Skin of body (tissue), 2 donors: ENCODE results near the gene AGAP1. TPM values are rescaled to one million over a fixed set of nuclear protein-coding genes. Genes with fewer than 3 reads are reported as not detected.

Source experiments
- DNase-seq: peaks from one replicate; lab custom pipeline; 2025; lab: John Stamatoyannopoulos, UW
- total RNA-seq: library from RNA; depleted of rRNA; stranded (reverse); fragments of >200 nt; gene quantifications from one replicate; pipeline ENCODE4 v1.2.3, GENCODE V29; 2014

AGAP1 gene
- total RNA-seq, 1 donor from 2014 or later, result 25.6 TPM

DNA sequence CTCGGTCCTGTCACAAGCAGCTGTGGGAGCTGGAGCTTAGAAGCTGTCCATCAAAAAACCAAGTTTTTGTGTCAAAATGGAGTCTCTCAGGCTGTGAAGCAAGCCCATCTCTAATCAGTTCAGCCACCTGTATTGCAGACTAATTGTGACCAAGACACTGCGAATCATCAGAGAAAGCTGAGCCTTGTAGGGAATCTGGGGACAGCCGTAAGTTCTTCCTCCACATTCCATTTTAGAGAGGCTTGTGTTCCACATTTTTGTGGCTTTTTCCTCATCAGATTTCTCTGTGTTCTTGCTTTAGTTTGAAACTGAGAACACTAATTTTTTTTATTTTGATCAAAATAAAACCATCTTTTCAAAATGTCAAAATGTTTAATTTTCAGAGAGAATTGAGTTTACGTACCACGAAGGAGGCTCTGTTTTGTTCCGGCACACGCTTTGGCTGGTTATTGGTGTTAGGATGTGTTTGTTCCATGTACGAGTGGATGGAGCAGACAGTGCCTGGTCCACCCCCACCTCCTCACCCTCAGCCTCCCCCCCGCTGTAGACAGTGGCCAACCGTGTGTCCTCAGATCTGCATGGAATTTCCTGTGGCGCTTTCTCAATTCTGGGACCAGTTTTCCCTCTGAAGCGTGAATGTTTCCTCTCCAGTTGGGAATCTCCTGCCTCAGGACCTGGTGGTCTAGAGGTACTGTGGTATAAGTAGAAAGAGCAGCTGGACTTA lies 140.8 kb downstream of the AGAP1 start:
- no peak for DNase-seq

DNA sequence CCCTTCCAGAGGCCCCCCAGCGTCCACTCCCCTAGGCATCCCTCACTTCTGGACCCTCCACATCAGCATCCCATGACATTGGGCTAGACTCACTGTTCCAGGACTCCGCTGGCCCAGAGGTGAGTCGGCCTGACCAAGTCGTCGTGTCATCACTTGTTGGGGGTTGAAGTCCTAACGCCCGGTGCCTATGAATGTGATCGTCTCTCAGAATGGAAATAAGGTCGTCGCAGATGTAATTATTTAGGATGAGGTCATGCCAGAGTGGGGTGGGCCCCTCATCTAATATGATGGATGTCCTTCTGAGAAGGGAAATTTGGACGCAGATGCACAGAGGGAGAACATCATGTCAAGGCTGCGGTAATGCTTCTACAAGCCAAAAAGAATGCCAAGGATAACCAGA lies 142.7 kb downstream of the AGAP1 start:
- DNase-seq, result no peak

DNA sequence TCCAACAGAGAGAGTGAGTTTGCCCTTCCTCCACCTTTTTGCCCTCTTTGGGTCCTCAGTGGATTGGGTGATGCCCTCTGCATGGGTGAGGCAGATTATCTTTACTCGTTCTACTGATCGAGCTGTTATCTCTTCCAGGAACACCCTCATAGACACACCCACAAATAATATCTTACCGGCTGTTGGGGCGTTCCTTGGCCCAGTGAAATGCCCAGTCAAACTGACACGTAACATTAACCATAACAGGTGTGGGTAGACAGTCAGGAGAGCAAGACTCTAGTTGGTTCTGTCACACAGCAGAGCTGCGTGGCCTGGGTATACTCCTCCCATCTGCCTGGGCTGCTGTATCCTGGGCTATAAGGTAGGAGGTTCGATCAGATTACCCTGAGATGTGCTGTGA lies 144.1 kb downstream of the AGAP1 start:
- DNase-seq, result no peak

DNA sequence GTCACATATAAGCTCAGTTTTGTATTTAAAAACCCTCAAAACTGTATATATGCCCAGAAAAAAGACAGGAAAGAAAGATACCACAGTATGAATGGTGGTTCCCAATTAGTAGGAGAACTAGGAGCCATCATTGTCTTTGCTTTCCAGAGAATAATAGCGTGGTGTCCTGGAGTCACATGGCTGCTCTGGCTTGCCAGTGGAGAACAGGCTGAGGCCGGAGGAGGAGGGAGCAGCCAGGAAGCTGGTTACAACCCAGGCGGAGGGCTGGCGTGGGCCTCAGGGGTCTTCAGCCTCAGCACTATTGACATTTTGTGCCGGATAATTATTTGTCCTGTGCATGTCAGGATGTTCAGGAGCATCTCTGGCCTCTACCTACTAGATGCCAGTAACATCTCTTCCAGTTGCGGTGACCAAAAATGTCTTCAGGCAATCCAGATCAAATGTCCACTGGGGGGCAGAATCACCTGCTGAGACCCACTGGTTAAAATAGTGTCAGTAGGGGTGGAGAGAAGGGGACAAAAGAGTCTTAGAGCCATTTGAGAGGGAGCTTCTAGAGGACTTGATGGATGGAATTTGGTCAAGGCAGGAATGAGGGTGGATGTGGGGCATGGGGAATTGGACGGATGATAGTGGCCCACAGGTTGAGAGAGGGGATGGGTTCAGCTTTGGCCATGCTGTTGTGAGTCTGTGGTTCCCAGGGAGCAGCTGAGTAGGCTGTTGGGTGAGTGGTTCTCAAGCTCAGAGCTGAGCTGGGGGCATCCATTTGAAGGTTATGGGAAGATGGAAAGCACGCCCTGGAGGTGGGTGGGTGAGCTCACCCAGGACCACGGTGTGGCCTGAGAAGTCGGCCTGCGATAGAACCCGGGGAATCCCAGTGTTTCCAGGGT lies 144.9 kb downstream of the AGAP1 start:
- no peak for DNase-seq

DNA sequence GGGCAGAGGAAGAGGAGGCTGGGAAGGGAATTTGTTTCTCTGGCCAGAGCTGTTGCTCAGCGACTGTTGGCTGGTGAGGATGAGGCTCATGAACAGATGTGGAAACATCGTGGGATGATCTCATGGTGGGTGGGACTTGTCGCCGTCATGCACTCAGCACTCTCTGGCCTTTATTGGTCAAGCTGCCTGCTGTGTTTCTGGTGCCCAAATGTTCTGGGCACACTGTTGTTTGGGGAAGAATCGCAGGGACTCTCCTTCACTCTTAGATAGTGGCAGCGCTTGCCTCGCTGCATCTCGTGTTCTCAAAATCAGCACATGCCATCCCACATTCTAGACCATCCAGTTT lies 145.6 kb downstream of the AGAP1 start:
- peak; percentile 87 for DNase-seq

DNA sequence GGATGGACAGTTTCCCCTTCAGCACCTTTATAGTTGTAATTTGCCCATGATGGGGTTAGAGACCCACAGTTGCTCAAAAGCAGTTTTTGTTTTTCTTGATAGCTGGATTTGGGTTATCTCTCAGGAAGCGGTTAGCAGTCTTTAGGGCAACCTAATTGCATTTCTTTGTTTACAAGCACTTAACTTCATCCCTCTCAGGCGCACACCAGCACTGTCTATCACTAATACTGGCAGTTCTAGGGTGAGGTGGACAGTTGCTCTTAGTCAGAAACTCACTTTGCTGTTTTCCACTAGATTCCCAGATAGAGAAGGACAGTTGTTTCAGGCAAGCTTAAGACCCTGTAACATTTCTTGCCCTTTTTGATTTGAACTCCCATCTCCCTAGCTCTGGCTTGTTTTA lies 146.0 kb downstream of the AGAP1 start:
- DNase-seq, result no peak

DNA sequence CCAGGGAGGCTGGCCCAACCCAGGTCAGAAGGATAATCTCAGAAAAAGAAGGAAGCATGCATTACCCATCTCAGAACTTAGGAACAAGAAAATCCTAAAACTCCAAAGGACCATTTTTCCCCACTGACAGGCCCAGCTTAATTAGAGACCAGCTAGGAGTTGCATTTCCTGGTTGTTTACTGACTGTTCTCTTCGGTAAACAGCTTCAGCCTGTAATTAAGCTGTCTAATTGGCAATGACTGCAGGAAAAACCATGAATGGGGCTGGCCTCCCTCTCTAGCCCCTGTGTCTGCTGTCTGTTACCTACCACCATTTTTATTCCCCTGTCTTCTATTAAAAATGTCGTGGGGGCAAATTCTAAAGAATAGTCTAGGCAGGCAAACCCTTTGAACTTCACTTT lies 146.5 kb downstream of the AGAP1 start:
- DNase-seq, result no peak

DNA sequence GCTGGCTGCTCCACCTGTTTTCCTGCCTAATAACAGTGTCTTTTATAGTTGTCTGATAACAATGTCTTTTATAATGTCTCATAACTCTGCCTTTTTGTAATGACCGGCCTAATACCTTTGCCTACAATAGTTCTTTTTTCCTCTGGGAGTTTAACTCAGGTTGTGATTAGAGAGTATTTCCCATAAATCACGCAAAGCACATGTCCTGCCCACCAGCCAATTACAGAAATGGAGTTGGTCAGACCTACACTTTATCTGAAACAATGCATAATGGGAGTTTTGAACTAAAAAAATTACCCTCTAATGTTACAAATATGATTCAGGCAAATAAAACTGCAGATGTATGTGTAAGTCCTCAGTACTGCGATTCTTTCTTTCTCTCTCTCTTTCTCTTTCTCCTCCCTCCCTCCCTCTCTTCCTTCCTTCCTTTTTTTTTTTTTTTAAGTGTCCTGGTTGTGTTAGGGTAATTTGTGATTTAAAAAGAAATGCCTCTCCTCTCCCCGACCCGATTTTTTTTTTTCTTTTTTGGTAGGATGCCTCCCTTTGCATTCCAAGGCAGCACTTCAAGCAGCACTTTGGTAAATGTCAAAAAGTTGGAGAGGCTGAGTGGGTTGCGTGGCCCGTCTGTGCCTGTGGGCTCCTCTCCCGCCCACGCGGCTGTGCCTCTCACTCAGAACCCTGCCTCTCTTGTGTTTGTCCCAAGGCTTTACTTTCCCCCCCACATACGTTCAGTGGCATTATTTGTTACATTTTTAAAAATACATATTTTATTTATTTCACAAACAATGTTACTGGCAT lies 147.3 kb downstream of the AGAP1 start:
- peak; percentile 33 for DNase-seq

DNA sequence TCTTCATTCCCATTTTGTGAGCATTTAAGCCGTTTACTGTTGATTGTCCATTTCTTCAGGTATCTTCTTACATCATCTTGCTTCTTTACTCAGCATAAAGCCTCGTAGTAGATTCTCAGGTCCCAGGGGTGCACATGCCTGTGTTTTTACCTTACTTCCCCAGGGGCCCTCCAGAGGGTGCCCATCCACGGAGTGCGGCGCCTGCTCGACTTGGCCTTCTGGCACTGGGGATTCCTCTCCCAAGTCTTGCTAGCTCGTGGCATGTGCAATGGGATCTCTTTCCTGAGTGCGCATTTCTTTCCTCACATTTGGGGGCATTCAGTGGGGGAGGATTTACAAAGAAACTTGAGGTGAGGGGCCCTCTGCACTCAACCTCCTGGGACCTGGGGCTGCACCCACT lies 148.1 kb downstream of the AGAP1 start:
- DNase-seq, result no peak

DNA sequence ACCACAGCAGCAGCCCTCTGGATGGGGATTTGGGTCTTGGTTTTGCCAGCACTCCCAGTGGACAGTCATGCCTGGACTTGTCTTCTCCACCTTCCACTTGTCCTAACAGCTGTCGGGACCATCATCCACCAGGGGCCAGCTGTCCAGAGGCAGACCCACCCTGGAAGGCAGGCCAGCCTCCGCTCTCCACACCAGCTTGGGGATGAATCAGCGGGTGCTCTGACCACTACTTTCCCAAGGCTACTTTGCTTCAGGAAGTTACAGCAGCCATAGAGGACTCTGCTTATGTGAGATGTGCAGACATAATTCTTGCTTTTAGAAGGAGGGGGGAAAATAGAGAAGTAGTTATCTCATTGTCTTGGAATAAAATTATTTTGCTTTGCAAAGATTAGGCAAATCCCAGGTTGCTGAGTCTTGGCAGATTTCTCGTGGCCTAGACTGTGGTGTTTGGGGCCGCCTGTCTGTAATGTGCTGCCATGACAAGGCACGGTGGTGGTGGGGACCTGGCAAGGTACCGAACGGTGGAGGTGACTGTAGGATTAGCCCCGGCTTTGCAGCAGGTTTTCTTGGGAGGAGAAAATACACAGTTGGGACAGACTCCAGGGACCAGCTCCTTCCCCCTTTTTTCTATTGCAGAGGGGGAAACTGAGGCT lies 148.7 kb downstream of the AGAP1 start:
- DNase-seq, result peak; percentile 42

DNA sequence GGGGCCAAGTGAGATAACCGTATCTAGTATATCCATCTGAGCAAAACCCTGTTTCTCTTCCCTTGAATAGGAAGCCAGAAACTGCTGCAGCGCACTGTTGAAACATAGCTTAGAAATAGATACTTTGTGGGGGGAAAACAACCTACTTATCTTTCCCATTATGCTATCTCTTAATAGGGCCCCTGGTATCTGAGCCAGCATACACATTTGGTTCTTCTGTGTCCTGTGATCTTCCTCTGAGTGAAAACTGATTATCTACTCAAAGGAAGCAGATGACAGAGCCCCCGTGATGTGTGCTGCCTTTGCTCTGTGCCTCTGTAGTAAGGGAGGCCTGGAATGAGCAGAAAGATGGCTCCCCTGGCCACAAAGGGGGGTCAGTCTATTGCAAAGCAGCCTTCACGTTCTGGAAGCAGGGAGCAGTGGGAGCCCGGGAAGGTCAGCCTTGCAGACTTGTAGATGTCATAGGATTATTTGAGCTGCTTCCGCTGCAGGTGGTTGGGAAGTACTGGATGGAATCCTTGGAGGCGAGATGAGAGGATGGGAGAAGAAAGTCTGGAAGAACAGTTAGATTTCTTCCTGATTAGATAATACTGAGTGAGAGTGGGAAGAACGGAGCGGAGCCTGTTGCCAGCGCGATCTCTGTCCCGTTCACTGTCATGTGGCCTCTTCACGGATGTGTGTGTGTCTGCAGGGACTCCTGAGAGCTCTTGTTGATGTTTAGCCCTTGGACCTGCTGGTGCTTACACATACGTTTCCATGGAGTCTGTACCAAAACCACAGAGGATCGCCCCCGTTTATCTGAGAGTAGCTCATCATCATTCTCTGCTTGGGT lies 150.1 kb downstream of the AGAP1 start:
- DNase-seq, result peak; percentile 84

DNA sequence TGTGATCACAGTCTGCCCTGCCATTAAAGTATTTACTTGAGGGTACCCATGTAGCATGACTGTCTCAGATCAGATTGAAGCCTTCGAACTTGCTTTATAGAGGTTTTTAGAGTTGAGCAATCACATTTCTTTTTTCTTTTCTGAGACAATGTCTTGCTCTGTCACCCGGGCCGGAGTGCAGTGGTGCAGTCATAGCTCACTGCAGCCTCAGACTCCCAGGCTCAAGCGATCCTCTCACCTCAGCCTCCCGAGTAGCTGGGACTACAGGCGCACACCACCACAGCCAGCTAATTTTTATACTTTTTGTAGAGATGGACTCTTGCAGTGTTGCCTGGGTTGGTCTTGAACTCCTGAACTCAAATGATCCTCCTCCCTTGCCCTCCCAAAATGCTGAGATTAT lies 153.4 kb downstream of the AGAP1 start:
- no peak for DNase-seq

DNA sequence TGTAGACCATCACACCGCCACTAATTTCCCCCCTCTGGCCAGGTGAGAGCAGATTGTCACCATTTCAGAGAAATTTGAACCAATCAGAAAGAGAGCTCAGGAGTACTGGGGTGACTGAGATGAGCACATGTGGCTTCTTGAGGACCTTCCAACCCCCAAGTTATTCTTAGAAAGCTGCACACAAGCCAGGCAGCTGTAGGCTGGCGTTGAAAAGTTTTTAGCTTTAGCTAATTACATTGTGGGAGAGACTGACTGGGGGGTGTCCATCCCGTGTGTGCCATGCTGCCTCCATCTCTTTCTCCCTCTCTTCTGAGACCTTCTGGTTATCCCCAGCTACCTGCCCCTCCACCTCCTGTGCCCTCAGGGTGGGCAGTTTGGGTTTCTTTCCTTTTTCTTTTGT lies 154.0 kb downstream of the AGAP1 start:
- DNase-seq, result peak; percentile 40

DNA sequence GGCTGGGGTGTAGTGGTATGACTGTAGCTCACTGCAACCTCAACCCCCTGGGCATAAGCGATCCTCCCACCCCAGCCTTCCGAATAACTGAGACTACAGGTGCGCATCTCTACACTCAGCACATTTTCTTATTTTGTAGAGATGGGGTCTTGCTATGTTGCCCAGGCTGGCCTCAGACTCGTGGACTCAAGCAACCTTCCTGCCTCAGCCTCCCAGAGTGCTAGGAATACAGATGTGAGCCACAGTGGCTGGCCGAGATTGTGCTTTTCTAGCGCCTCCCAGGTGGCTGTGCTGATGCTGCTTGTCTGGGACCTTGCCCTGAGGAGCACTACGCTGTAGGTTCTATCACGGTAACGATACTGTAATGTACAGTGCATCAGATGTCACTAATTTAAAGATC lies 155.6 kb downstream of the AGAP1 start:
- no peak for DNase-seq

DNA sequence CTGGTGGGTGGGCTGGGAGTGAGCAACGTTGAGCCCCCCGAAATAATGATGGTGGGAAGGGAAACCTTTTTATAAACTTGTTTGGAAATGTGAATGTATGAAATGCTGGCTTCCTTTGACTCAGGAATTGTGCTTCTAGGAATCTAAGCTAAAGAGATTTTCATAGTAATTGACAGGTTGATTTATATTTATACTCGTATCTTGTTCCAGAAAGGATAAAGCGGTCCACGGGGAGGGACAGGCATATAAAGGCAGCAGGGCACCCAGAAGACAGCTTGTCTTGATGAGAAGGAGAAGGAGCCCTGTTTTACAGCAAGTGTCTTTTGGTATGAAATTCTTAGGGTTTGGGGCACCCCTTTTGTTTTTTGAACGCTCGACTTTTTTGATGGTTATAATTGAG lies 157.8 kb downstream of the AGAP1 start:
- no peak for DNase-seq

DNA sequence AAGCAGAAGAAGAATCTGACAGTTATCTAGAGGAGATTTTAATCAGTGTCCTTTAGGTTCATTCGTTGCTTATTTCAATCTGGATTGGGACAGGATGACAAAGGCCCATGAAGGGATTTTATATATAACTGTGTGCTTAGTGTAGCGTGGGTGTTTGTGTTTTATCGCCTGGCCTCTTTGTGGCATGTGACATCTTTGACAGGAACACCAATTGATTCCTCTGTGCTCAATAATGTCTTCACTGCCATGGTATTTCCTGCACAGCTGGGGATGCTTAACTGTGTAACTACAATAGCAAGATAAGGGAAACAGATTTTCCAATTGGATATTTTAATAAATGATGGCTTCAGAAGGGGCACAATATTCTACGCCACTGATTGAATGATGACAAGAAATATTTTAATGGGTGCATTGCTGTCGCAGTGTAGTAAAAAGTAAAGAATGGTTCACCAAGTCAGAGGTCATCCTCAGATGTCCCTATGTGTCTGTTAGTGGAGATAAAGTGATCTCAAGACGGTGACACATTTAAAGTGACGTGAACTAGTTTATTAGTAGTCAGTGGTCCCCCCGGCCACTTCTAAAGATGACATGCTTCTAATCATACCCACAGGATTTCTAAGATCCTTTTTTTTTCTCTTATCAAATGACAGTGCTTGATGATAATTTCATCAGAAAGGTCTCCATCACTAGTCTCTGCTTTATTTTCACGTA lies 160.4 kb downstream of the AGAP1 start:
- peak; percentile 84 for DNase-seq

DNA sequence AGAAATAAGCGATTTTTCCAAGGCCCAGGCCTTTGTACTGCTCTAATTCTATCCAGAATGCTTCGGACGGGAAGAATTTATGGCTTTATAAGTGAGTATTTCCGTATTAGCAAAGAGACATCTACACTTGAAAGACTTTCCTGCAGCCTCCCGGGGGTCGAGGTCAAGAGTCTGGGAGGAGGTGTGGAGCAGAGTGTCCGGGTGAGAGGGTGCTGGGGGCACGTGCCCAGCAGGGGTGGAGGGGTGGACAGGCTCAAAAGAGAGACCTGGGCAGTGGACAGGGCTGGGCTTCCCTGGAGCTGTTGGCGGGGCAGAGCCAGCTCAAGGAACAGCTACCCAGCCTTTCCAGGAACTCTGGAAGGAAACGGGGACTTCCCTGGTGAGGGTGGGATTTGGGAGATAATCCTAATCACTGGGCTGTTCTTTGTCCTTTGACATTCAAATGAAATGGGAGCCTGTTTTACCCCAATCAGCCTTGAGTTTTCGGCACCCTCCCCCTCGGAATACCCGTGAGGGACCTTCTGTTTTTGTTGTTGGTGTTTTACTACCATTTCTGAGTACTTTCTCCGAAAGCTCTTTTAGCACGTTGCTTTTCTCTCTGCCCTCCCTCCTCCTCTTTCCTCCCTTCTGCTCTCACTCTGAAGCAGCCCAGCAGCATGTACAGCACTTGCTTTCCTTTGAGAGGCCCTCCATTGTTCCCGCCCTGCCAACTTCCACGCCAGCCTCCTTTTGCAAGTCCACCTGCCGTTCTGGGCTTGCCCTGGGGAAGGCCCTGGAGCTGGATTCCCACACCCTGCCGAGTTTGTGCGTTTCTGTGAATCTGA lies 164.7 kb downstream of the AGAP1 start:
- DNase-seq, result peak; percentile 20

DNA sequence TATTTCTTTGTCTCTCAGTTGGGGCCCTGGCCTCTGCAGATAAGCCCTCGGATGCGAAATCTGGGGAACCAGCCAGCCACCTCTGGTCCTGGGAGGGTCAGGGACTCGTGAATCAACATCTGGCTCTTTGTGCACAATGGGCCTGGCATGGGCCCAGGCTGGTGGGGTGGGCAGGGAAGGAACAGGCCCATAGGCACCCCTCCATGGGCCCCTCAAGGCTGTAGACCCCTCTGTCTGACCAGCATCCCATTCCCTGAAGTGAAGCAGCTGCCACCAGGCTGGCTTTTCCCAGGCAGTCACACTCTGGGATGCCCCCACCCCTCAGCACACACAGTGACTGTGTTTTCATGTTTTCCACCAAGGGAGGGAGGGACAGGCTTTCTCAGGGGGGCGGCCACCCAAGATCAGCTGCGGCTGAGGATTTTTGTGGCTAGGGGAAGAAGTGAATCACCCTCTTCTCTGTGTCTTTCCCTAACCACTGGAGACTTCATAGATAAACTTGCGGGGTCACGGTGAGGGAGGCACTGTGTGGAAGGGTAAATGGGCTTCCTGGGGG lies 166.0 kb downstream of the AGAP1 start:
- DNase-seq, result peak; percentile 40
